ENCODE measurements around the gene RABGEF1.
"Not testable (repeated sequence)": the region's sequence is repeated elsewhere in the genome, so short reads cannot be mapped to it uniquely, and the experiment has no call there.

RABGEF1 gene

GRCh38 chr7:66765322-66766025, 24.9 kb downstream of the RABGEF1 start:
- DNase-seq (ENCODE audit: low spot score), result not testable (repeated sequence)

- no peak for DNase-seq (ENCODE audit: low spot score)
Measured at GRCh38 chr7:66766041-66766440, 25.5 kb downstream of the RABGEF1 start.

GRCh38 chr7:66767486-66767885, 27.0 kb downstream of the RABGEF1 start:
- not testable (repeated sequence) for DNase-seq (ENCODE audit: low spot score)

- DNase-seq (ENCODE audit: low spot score), result no peak
Measured at GRCh38 chr7:66768865-66769832, 28.6 kb downstream of the RABGEF1 start.

GRCh38 chr7:66769833-66770512, 29.4 kb downstream of the RABGEF1 start:
- DNase-seq (ENCODE audit: low spot score), result no peak

- DNase-seq (ENCODE audit: low spot score), result peak; percentile 47
Measured at GRCh38 chr7:66771795-66772194, 31.3 kb downstream of the RABGEF1 start.

GRCh38 chr7:66773744-66774143, 33.2 kb downstream of the RABGEF1 start:
- not testable (repeated sequence) for DNase-seq (ENCODE audit: low spot score)

GRCh38 chr7:66776383-66776782, 35.9 kb downstream of the RABGEF1 start:
- not testable (repeated sequence) for DNase-seq (ENCODE audit: low spot score)

- DNase-seq (ENCODE audit: low spot score), result no peak
Measured at GRCh38 chr7:66776800-66777442, 36.4 kb downstream of the RABGEF1 start.

GRCh38 chr7:66778201-66778600, 37.7 kb downstream of the RABGEF1 start:
- no peak for DNase-seq (ENCODE audit: low spot score)

- DNase-seq (ENCODE audit: low spot score), result no peak
Measured at GRCh38 chr7:66779669-66780409, 39.3 kb downstream of the RABGEF1 start.

- DNase-seq (ENCODE audit: low spot score), result no peak
Measured at GRCh38 chr7:66781408-66782090, 41.0 kb downstream of the RABGEF1 start.

GRCh38 chr7:66782875-66783274, 42.3 kb downstream of the RABGEF1 start:
- DNase-seq (ENCODE audit: low spot score), result not testable (repeated sequence)

GRCh38 chr7:66783887-66784595, 43.5 kb downstream of the RABGEF1 start:
- DNase-seq (ENCODE audit: low spot score), result not testable (repeated sequence)

GRCh38 chr7:66790196-66790595, 49.7 kb downstream of the RABGEF1 start:
- no peak for DNase-seq (ENCODE audit: low spot score)

GRCh38 chr7:66790725-66791124, 50.2 kb downstream of the RABGEF1 start:
- DNase-seq (ENCODE audit: low spot score), result no peak

GRCh38 chr7:66800591-66800990, 60.1 kb downstream of the RABGEF1 start:
- no peak for DNase-seq (ENCODE audit: low spot score)

- DNase-seq (ENCODE audit: low spot score), result no peak
Measured at GRCh38 chr7:66804001-66804400, 63.5 kb downstream of the RABGEF1 start.

- DNase-seq (ENCODE audit: low spot score), result no peak
Measured at GRCh38 chr7:66807736-66808135, 67.2 kb downstream of the RABGEF1 start.

- no peak for DNase-seq (ENCODE audit: low spot score)
Measured at GRCh38 chr7:66810716-66811115, 70.2 kb downstream of the RABGEF1 start.

Data from ecto neural progenitor cell (in vitro differentiated cells).